Hypothalamus (tissue), 51 donors: ENCODE data around the gene DCLK3.

Source experiments
- DNase-seq, 51 donors: peaks; one replicate each; lab custom pipeline; 2025; lab: John Stamatoyannopoulos, UW

DCLK3 gene

GRCh38 chr3:36710606-36711005 lies 53.7 kb downstream of the DCLK3 start:
- DNase-seq, result no peak

GRCh38 chr3:36709826-36710365 lies 54.5 kb downstream of the DCLK3 start:
- no peak for DNase-seq

- DNase-seq, result no peak
Observed at GRCh38 chr3:36709281-36709680, 55.1 kb downstream of the DCLK3 start.

- no peak for DNase-seq
Observed at GRCh38 chr3:36707623-36708409, 56.5 kb downstream of the DCLK3 start.

- DNase-seq, result no peak
Observed at GRCh38 chr3:36705015-36705414, 59.3 kb downstream of the DCLK3 start.

GRCh38 chr3:36704280-36704679 lies 60.1 kb downstream of the DCLK3 start:
- no peak for DNase-seq

GRCh38 chr3:36701249-36701572 lies 63.1 kb downstream of the DCLK3 start:
- DNase-seq, result no peak

GRCh38 chr3:36700537-36701248 lies 63.7 kb downstream of the DCLK3 start:
- peak in 35 of 51 donors; percentile 3 to 71 (median 36) for DNase-seq

- no peak for DNase-seq
Observed at GRCh38 chr3:36698314-36698713, 66.0 kb downstream of the DCLK3 start.

- DNase-seq, result no peak
Observed at GRCh38 chr3:36697229-36698001, 66.9 kb downstream of the DCLK3 start.

GRCh38 chr3:36696799-36697198 lies 67.6 kb downstream of the DCLK3 start:
- no peak for DNase-seq

GRCh38 chr3:36695769-36696137 lies 68.6 kb downstream of the DCLK3 start:
- DNase-seq, result no peak

- DNase-seq, result no peak
Observed at GRCh38 chr3:36695113-36695768, 69.1 kb downstream of the DCLK3 start.

GRCh38 chr3:36693670-36694069 lies 70.7 kb downstream of the DCLK3 start:
- DNase-seq, result no peak

GRCh38 chr3:36689560-36689959 lies 74.8 kb downstream of the DCLK3 start:
- no peak for DNase-seq

GRCh38 chr3:36688815-36689214 lies 75.5 kb downstream of the DCLK3 start:
- DNase-seq, result no peak

- no peak for DNase-seq
Observed at GRCh38 chr3:36686516-36686915, 77.8 kb downstream of the DCLK3 start.

- DNase-seq, result no peak
Observed at GRCh38 chr3:36681867-36682266, 82.5 kb downstream of the DCLK3 start.

- no peak for DNase-seq
Observed at GRCh38 chr3:36680952-36681351, 83.4 kb downstream of the DCLK3 start.

- no peak for DNase-seq
Observed at GRCh38 chr3:36679384-36680200, 84.8 kb downstream of the DCLK3 start.
